AG09319 (cell line): ENCODE measurements around the gene ARHGAP22.

Experiments
- DNase-seq: peaks from one replicate; pipeline ENCODE4 v3.0.0-alpha.2; 2010; ENCODE audit warnings: low read depth; ENCODE audit errors: extremely low read depth
- CTCF ChIP-seq: IDR thresholded peaks from 2 replicates; pipeline ENCODE4 v1.5.1; 2011; ENCODE audit warnings: low read depth, mild to moderate bottlenecking, inconsistent platforms, low read length, moderate library complexity

Gene ARHGAP22

GRCh38 chr10:48543182-48543844 is 61.6 kb downstream of the ARHGAP22 start:
- no peak for DNase-seq
- no peak for TF ChIP-seq CTCF

GRCh38 chr10:48542471-48543181 is 62.2 kb downstream of the ARHGAP22 start:
- no peak for TF ChIP-seq CTCF
- no peak for DNase-seq

- no peak for DNase-seq
- TF ChIP-seq CTCF, result no peak
These were observed 63.6 kb downstream of the ARHGAP22 start for GRCh38 chr10:48541144-48541795.

- no peak for DNase-seq
- no peak for TF ChIP-seq CTCF
These were observed 66.3 kb downstream of the ARHGAP22 start for GRCh38 chr10:48538611-48539010.

- DNase-seq, result no peak
- no peak for TF ChIP-seq CTCF
These were observed 67.7 kb downstream of the ARHGAP22 start for GRCh38 chr10:48536916-48537890.

GRCh38 chr10:48536156-48536500 is 68.7 kb downstream of the ARHGAP22 start:
- DNase-seq, result no peak
- TF ChIP-seq CTCF, result no peak
